Putamen (tissue), 1 donor: ENCODE results near the gene SPEF2.

Source experiments
- DNase-seq: peaks from one replicate; pipeline ENCODE4 v3.0.0-alpha.2; 2016; ENCODE audit warnings: low spot score

Gene SPEF2, protein sequence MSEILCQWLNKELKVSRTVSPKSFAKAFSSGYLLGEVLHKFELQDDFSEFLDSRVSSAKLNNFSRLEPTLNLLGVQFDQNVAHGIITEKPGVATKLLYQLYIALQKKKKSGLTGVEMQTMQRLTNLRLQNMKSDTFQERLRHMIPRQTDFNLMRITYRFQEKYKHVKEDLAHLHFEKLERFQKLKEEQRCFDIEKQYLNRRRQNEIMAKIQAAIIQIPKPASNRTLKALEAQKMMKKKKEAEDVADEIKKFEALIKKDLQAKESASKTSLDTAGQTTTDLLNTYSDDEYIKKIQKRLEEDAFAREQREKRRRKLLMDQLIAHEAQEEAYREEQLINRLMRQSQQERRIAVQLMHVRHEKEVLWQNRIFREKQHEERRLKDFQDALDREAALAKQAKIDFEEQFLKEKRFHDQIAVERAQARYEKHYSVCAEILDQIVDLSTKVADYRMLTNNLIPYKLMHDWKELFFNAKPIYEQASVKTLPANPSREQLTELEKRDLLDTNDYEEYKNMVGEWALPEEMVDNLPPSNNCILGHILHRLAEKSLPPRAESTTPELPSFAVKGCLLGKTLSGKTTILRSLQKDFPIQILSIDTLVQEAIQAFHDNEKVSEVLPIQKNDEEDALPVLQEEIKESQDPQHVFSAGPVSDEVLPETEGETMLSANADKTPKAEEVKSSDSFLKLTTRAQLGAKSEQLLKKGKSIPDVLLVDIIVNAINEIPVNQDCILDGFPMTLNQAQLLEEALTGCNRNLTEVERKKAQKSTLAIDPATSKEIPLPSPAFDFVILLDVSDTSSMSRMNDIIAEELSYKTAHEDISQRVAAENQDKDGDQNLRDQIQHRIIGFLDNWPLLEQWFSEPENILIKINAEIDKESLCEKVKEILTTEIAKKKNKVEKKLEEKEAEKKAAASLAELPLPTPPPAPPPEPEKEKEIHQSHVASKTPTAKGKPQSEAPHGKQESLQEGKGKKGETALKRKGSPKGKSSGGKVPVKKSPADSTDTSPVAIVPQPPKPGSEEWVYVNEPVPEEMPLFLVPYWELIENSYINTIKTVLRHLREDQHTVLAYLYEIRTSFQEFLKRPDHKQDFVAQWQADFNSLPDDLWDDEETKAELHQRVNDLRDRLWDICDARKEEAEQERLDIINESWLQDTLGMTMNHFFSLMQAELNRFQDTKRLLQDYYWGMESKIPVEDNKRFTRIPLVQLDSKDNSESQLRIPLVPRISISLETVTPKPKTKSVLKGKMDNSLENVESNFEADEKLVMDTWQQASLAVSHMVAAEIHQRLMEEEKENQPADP (N-terminal part only)

DNA sequence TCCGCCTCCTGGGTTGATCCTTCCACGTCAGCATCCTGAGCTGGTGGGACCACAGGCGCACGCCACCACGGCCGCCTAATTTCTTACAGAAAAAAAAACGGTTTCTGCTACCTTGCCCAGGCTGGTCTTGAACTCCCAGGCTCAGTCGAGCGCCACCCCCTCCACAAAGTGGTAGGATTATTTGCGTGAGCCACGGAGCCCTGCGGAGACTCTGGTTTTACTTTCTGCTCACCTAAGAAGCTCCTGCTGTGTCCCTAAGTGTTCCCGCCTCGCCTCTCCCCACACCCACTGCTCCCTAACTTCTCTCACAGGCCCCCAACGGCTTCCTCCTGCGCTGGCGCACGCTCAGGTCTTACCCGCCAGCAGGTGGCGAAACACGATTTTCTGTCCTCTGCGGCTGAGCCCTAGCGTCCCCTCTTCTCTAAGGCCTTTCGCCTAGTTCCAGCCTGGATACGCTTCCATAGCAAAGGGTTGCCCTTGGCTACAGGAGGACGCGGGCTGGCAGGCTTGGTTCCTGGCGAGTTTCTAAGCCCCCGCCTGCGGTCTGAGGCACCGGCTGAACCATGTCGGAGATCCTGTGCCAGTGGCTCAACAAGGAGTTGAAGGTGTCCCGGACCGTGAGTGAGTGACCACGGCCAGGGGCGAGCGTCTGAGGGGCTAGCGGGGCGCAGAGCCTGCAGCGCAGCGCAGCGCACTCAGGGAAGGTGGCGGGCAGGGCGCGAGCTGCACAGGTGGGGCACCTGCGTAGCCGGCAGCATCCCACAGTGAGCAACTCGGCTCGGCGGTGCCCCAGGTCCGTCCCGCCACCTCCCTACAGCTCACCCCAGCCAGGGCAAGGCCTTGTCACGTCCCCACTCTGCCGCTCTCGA lies at the start of gene SPEF2:
Gene SPEF2, plus strand, starts transcription at position 429 of the 869 bp plus-strand sequence. Its CDS starts 135 bp downstream, at position 564.
- DNase-seq: peak; percentile 78

DNA sequence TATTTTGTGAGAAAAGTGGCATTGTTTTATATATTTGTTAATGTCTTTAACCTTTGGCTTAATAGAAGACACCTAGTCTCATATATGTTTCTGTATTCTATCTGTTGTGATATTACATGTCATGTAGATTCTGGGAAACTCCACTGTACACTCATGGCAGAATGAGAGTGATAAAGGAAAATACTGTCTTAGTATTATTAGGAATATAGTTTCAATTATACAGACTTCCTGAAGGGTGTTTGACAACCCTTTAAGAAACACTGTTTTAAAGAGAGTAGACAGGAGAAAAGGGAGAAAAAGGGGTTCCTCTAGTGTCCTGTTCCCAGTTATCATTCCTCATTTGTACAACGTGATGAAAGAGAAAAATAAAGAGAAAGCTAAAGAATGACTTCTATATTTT lies 42.1 kb upstream of the SPEF2 start:
- no peak for DNase-seq

DNA sequence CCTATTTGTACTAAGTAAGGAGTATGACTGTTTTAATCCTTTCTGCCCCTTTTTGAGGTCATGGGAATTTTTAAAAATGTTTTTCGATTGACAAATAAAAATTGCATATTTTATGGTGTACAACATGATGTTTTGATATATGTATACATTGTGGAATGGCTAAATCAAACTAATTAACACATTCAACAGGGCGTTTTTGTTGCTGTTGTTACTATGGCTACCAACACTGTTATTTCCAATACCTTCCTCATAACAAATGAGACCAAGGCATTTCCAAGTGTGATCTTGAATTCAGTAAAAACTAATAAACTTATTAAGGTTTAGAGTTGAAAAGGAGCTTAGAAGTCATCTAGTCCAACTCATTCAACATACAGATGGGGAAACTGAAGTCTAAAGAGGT lies 30.2 kb upstream of the SPEF2 start:
- DNase-seq: no peak

DNA sequence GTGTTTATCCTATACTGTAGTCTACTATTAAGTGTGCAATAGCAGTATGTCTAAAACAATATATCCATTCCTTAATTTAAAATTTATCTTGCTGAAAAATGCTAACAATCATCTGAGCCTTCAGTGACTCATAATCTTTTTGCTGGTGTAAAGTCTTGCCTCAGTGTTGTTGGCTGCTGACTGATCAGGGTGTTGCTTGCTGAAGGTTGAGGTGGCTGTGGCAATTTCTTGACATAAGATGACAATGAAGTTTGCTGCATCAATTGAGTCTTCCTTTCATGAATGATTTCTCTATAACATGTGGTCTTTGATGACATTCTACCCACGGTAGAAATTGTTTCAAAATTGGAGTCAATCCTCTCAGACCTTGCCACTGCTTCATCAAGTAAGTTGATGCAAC lies 24.3 kb upstream of the SPEF2 start:
- no peak for DNase-seq

DNA sequence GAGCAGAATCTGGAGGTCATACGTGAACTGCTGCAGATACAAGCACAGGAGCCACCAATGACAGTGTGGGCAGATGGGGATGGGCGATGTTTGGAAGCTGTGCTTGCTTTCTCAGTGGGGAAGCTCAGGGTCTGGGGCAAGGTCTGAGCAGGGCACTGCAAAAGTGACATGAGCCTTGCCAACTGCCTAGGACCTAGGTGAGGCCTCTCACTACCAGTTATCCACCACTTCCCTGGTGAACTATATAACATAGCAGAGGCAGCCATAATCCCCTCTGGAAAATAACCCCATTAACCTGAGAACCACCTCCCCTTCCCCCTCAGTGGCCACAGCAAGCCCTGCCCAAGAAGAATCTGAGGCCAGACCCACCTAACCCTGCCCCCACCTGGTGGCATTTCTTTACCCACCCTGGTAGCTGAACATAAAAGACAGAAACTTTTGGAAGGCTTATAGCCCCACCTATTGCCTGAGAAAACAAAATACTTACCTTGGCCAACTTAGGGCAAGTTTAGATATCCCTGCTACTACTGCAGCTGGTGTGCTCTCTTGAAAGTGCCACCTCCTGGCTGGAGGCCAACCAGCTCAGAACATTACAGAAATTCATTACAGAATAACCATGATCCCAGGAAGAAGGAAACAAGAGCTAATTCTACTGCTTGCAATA lies 18.8 kb upstream of the SPEF2 start:
- DNase-seq: no peak

DNA sequence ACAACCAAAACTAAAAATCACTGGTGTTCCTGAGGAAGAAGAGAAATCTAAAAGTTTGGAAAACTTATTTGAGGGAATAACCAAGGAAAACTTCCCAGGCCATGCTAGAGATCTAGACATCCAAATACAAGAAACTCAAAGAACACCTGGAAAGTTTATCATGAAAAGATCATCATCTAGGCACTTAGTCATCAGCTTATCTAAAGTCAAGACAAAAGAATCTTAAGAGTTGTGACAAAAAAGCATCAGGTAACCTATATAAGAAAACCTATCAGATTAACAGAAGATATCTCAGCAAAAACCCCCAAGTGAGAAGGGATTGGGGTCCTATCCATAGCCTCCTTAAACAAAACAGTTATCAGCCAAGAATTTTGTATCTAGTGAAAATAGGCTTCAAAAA lies 17.1 kb upstream of the SPEF2 start:
- no peak for DNase-seq

DNA sequence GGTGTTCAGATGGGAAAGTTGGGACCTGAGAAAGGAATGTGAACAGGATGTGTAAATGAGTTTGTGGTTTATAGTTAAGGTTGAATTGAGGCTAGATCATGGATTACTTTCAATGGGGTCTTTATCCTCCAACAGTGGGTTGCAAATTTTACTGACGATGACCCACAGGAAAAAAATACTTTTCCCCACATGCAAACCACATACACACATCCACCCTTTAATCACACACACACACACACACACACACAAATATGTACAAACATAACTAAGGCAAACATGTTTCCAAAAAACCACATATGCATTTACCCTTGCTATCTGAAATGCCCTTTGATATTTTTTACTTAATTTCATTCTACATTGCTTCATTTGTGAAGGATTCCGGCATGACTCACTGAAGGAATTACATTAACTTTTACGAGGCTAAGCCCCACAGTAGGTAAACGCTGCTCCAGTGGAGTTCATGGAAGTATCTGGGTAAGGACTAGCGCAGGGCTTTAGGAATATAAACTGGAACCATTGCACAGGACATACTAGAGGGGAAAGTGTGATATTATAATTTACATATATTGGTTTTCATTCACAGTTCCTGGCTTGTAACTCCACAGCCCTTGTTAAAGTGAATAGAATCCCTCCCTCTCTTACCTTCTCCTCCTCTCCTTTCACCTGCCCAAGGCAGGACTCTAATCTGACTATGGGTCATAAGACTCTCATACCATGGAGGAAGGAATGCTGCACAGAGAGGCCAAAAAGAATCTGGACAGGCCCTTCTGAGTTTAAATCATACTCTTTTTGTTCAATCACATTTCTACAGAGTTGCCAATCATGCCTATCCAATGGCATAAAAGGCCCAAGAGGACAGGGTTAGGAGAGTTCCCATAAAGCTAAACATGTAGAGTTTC lies 8.5 kb upstream of the SPEF2 start:
- no peak for DNase-seq

DNA sequence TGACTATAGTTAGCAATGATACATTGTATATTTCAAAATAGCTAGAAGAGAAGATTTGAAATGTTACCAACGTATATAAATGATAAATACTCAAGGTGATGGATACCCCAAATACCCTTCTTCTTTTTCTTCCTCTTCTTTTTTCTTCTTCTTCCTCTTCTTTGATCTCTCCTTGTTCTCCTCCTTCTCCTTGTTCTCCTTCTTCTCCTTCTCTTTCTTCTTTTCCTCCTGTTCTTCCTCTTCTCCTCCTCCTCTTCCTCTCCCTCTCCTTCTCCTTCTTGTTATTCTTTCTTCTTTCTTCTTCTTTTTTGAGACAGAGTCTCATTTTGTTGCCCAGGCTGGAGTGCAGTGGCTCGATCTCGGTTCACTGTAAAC lies 616 bp upstream of the SPEF2 start:
- DNase-seq: no peak

DNA sequence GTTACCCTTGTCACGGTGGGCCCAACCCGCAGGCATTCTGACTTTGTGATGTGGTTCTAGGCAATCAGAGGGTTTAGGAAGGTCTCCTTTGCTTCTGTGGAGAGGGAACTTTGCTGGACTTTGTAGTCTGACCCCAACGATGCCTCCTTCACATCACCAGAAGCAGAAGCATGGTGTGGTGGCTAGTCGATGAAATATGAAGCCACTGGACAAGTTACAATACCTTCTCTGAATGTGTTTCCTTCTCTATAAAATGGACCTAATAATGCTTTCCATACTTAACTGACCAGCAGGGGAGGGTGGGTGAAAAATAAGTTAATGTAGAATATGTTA lies 607 bp downstream of the SPEF2 start:
- DNase-seq: no peak

DNA sequence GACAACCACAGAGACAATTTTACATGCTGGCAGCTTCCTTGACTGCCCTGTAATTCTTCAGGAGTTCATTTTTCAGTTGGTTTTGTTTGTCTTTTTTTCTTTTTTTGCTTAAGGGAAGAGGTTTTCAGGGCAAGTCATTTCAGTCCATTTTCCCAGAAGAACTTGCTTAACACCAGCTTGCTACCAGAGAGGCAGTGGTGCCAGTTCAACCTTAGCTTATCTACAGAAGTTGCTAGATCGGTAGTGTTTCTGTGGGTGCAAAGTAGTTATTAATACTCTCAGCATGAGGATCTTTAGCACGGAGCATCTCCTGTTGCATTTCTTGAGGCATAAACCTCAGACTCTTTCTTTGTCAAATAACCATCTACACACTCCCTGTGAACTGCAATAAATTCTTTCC lies 1.1 kb downstream of the SPEF2 start:
- no peak for DNase-seq

DNA sequence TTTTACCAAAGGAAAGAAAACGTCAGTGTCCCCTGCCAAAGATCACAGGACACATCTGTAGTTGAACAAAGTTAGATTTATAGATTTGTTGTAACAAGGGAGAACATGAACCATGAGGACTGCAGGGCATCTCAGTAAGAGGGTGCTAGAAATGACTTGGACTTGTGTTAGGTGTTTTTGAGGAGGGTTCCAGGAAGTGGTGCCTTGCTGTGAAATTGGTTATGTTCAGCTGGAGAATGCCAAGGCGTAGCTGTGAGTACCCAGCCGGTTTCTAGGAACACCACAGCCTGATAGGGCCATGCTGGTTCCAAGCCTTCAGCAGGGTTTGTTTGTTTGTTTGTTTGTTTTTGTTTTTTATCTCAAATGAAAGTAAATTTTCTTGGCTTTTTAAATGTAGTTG lies 5.3 kb downstream of the SPEF2 start:
- no peak for DNase-seq

DNA sequence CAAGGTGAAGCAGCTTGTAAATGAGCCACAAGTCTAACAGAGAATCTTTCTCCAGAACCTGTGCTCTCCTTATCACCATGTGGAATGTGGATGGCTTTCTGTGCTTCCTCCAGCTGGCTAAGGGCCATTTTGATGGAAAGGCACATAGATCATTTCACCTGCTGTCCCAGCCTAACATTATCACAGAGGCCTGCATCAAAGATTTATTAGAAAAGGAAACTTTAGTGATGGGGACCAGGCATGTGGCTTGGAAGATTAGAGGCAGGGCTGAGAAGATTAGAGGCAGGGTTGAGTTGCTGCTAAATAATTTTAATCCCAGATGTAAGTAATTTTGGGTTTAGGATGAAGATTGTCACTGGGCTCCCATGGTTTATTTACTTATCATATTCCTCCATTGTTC lies 6.3 kb downstream of the SPEF2 start:
- no peak for DNase-seq

DNA sequence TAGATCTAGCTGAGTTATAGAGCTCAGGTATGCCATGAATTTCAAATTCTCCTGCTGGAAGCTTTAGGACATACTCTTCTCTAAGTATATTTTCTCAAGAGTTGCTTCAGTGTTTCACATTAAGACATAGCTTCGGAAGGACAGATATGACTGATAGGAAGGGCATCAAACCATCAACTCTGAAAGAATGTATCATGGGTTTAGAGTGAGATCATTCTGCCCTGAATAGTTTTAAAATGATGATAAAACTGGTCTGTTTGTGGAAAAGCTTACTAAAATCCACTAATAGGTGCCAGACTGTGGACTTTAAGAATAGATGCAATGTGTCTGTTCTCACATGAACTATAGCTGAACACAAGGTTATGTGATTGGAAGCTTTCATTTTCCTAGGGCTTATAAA lies 8.4 kb downstream of the SPEF2 start:
- DNase-seq: no peak

DNA sequence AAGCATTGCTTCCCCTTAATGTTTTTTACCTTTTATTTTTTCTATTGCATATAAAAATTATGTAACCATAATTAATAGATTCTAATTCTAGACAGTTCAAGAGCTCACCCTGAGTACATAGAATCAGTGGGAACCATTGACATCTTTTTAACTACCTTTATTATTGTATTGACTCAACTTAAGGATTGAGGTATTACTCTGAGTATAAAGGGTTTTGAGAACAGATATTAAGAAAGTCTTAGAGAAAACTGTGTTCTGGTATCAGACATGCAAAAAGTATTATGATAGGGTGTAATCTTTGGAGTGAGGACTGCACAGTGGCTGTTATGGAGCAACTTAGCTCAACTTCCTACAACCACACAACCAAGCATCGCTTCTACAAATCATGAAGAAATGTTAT lies 8.9 kb downstream of the SPEF2 start:
- no peak for DNase-seq

DNA sequence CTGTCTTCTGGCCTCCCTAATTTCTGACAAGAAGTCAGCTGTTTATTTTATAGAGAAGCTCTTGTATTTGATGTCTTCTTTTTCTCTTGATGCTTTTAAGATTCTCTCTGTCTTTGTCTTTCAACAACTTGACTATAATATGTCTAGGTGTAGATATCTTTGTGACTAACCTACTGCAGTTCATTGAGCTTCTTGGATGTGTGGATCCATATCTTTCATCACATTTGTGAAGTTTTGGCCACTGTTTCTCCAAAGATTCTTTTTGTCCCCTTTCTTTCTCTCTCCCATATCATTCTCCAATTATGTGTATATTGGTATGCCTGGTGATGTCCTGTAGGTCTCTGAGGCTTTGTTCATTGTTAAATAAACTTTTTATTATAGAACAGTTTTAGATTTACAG lies 16.7 kb downstream of the SPEF2 start:
- no peak for DNase-seq

DNA sequence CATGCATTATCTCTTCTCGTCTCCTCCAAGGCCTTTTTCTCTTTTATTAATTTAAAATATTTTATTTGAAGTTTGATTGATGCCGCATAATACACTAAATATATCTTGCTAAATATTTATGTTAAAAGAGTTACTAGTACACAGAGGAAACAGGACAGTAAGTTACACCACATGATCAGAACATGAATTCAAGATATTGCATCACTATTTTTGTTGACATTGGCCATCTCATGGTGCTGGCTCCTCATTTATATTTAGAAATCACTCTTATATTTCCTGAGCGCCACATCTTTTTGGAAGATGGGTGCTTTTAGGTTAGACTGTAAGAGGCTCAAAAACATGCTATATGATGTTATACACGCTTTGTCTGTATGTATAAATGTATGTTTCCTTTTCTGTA lies 23.0 kb downstream of the SPEF2 start:
- DNase-seq: no peak

DNA sequence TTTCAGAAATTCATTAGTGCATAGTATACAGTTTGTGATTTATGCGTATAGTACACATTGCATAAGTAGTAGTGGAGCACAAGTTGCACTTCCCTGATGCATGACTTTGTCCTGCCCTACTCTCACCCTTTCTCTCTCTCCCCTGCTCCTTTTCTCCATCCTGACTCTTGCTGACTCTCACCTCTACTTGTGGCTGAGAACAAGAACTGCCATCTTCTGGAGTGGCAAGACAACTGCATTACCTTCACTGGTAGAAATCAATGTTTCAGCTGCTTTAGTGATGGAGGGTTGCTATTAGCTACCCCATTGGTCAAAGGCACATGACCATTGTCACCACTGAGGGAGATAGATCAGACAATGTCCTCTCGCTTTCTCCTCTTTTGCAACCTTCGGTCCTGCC lies 26.9 kb downstream of the SPEF2 start:
- DNase-seq: no peak

DNA sequence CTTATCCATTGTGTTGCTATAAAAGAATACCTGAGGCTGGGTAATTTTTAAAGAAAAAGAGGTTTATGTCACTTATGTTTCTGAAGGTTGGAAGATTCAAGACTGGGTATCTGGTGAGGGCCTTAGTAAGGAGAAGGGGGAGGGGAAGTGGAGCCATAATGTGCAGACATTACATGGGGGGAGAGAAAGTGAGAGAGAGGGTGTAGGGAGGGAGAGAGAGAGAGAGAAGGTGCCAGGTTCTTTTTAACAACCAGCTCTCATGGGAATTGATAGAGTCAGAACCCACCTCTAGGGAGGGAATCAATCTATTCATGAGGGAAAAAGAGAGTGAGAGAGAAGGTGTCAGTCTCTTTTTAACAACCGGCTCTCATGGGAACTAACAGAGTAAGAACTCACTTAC lies 29.5 kb downstream of the SPEF2 start:
- no peak for DNase-seq

DNA sequence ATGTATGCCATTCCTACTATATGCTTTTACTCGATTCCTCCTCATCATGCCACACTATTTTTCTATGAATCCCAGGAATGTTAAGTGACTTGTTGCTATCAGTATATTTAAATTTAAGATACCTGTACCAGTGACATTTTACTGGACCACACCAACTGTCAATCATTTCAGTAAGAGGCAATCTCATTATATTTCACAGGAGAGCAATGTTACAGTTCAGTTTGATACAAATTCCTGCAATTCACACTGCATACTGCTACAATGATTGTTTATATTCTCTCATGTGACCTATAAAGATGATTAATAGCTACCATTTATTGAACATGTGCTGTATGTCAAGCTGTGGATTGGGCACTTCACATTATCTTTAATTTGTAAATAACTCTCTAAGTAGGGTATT lies 30.0 kb downstream of the SPEF2 start:
- DNase-seq: no peak
